B cell (primary cell): ENCODE data around the gene ARHGAP32. TPM values are rescaled to one million over a fixed set of nuclear protein-coding genes. Genes with fewer than 3 reads are reported as not detected.

Experiments used
- ATAC-seq: fragments of 200-7000 bp; cut with Tn5 transposase; one replicate; pipeline ENCODE4 v1.10.0; 2021; ENCODE audit warnings: low read depth, mild to moderate bottlenecking, moderate number of reproducible peaks, moderate library complexity
- CTCF ChIA-PET: fragments of 350-600 bp; sonication (Branson Sonifier 250); formaldehyde crosslinking; loops from one replicate; lab custom pipeline; 2021; ENCODE audit warnings: antibody characterized with exemption, inconsistent platforms; lab: Charles Lee
- POLR2A ChIA-PET: fragments of 350-600 bp; sonication (Branson Sonifier 250); formaldehyde crosslinking; loops from one replicate; lab custom pipeline; 2021; ENCODE audit warnings: antibody characterized with exemption; lab: Charles Lee
- DNase-seq: peaks from one replicate; pipeline ENCODE4 v3.0.0; 2013
- H2AFZ ChIP-seq: 2 replicates; pipeline ENCODE4 v1.6.1; 2012; ENCODE audit warnings: mild to moderate bottlenecking, low read depth, low read length; ENCODE audit not compliant: insufficient read depth, poor library complexity, severe bottlenecking
- H3K27ac ChIP-seq, 2 donors: 1 replicate in 1 of 2; 2 replicates in 1 of 2; pipeline ENCODE4 v1.5.1; 2012 to 2013; ENCODE audit warnings: low read length in 2 of 2, mild to moderate bottlenecking in 2 of 2, moderate library complexity in 1 of 2
- H3K27me3 ChIP-seq, 4 experiments: fragments of 200-600 bp in 1 of 4; sonication (generic) in 1 of 4; replicated peaks in 1 of 4; 1 replicate in 2 of 4; 2 replicates in 2 of 4; pipeline versions ENCODE4 v1.6.1 to v1.7.0; 2013 to 2016; ENCODE audit warnings: low read length in 3 of 4, mild to moderate bottlenecking in 2 of 4, mixed read lengths in 1 of 4, moderate library complexity in 1 of 4; ENCODE audit not compliant: insufficient read depth in 4 of 4, control insufficient read depth in 3 of 4; ENCODE audit errors: control extremely low read depth in 1 of 4
- H3K36me3 ChIP-seq, 2 experiments: replicated peaks in 1 of 2; 1 replicate in 1 of 2; 2 replicates in 1 of 2; pipeline versions ENCODE4 v1.6.1 to v1.7.1; 2013; ENCODE audit warnings: low read length in 1 of 2; ENCODE audit not compliant: insufficient read depth in 2 of 2, control insufficient read depth in 1 of 2; ENCODE audit errors: control extremely low read depth in 1 of 2, extremely low read depth in 1 of 2
- H3K4me1 ChIP-seq, 2 donors: fragments of 200-600 bp in 1 of 2; sonication (generic) in 1 of 2; 1 replicate in 1 of 2; 2 replicates in 1 of 2; pipeline versions ENCODE4 v1.5.1 to v1.6.1; 2013 to 2017; ENCODE audit warnings: low read length in 2 of 2; ENCODE audit not compliant: control insufficient read depth in 2 of 2, insufficient read depth in 2 of 2
- H3K4me2 ChIP-seq: replicated peaks from 2 replicates; pipeline ENCODE3; 2012; ENCODE audit warnings: mild to moderate bottlenecking, low read depth, low read length; ENCODE audit not compliant: poor library complexity, severe bottlenecking
- H3K4me3 ChIP-seq, 5 experiments: fragments of 200-600 bp in 1 of 5; sonication (generic) in 1 of 5; 1 replicate in 3 of 5; 2 replicates in 2 of 5; pipeline versions ENCODE4 v1.5.1 to v1.7.0; 2011 to 2016; ENCODE audit warnings: low read length in 4 of 5, mild to moderate bottlenecking in 4 of 5, low read depth in 2 of 5, control low read depth in 1 of 5, moderate library complexity in 1 of 5; ENCODE audit not compliant: insufficient read depth in 1 of 5; ENCODE audit errors: control extremely low read depth in 1 of 5, extremely low read depth in 1 of 5
- H3K79me2 ChIP-seq: fragments of 200-600 bp; sonication (generic); one replicate; pipeline ENCODE4 v1.6.0; 2016; ENCODE audit warnings: low read length; ENCODE audit not compliant: control insufficient read depth, insufficient read depth
- H3K9ac ChIP-seq: fragments of 200-600 bp; sonication (generic); 2 replicates; pipeline ENCODE4 v1.6.1; 2017; ENCODE audit warnings: mild to moderate bottlenecking, low read length, moderate library complexity
- H3K9me3 ChIP-seq, 3 donors: one replicate each; pipeline versions ENCODE4 v1.6.1 to v1.7.1; 2013; ENCODE audit warnings: low read length in 2 of 3; ENCODE audit not compliant: control insufficient read depth in 2 of 3, insufficient read depth in 1 of 3; ENCODE audit errors: control extremely low read depth in 1 of 3
- H4K20me1 ChIP-seq: 2 replicates; pipeline ENCODE4 v1.6.0; 2012; ENCODE audit warnings: mild to moderate bottlenecking, low read length; ENCODE audit not compliant: insufficient read depth, control insufficient read depth, poor library complexity, severe bottlenecking
- H3K27ac Mint-ChIP-seq: one replicate; pipeline ENCODE4 v1.8.0; 2021; ENCODE audit warnings: mixed read lengths
- H3K27me3 Mint-ChIP-seq: one replicate; pipeline ENCODE4 v1.8.0; 2021; ENCODE audit warnings: mixed read lengths
- H3K4me1 Mint-ChIP-seq: one replicate; pipeline ENCODE4 v1.8.0; 2021; ENCODE audit warnings: mixed read lengths
- H3K4me3 Mint-ChIP-seq: one replicate; pipeline ENCODE4 v1.8.0; 2021; ENCODE audit warnings: mixed read lengths
- H3K9me3 Mint-ChIP-seq: one replicate; pipeline ENCODE4 v1.8.0; 2022; ENCODE audit warnings: mixed read lengths; ENCODE audit not compliant: insufficient read depth
- CTCF ChIP-seq: fragments of 200-600 bp; IDR thresholded peaks from one replicate; pipeline ENCODE4 v1.8.0; 2022; ENCODE audit warnings: antibody characterized with exemption, mild to moderate bottlenecking
- EZH2 ChIP-seq: IDR thresholded peaks from 2 replicates; pipeline ENCODE4 v1.6.1; 2012; ENCODE audit warnings: borderline replicate concordance, low read depth, mild to moderate bottlenecking, moderate library complexity, low read length; ENCODE audit not compliant: insufficient read depth, poor library complexity, severe bottlenecking
- WGBS: methylation state at CpG from one replicate; pipeline ENCODE4 v1.1.5; 2013; ENCODE audit warnings: missing lambda C conversion rate; ENCODE audit not compliant: insufficient coverage; 5-methylcytosine and 5-hydroxymethylcytosine counted together
- intact Hi-C: fragments of 100-400 bp; cut with micrococcal nuclease; formaldehyde crosslinking; loops from one replicate; pipeline ENCODE4 v1.10.0; 2022
- polyA plus RNA-seq: library from polyadenylated mRNA; depleted of rRNA; stranded (reverse); fragments of >200 nt; gene quantifications from 2 replicates; pipeline ENCODE4 v1.2.3, GENCODE V29; 2012
- total RNA-seq, 2 donors: library from RNA; stranded (reverse); fragments of 120-200 nt in 1 of 2; gene quantifications; 1 replicate in 1 of 2; 2 replicates in 1 of 2; pipeline versions ENCODE4 v1.2.3 to v1.2.4, GENCODE V29; 2013 to 2022

ARHGAP32 gene
- total and polyA plus RNA-seq, 2 donors (not counting 1 experiment from before 2014, with no cell fraction given), result 4.4 to 10.6 TPM

DNA sequence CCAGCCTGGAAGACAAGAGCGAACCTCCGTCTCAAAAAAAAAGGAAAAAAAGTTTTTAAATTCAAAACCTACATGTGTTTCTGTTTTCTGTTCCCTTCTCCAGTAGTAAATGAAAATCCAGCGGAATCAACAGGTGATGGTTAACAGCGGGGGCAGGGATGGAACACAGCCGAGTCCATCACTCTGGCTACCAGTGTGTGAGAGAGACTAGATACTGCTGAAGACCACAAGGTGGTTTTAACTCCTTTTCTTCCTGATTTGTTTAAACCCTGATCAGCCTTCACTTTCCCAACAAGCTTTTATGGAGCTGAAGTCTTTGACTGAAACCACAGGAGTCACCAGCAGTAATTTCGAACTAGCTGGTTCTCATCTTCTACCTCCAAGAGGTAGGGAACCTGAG, 3.6 kb upstream of the ARHGAP32 start:
- no peaks in the 10 kb centered on the region for H3K27me3 Mint-ChIP-seq

GRCh38 chr11:129191649-129192048, 476 bp downstream of the ARHGAP32 start:
- Histone ChIP-seq H3K9me3 (no peaks in the 10 kb centered on the region), H3K79me2 (peaks cover 6% of the 10 kb centered on the region), H2AFZ (no peak overlapping the region), H3K27me3 (no peaks in the 10 kb centered on the region), H4K20me1 (no peaks in the 10 kb centered on the region), H3K27ac (no peak overlapping the region), H3K4me2 (no peak overlapping the region), H3K4me3 (no peak overlapping the region), H3K4me1 (no peaks in the 10 kb centered on the region), H3K36me3 (no peaks in the 10 kb centered on the region), H3K9ac (no peak overlapping the region)
- Mint-ChIP-seq H3K4me1 (no peaks in the 10 kb centered on the region), H3K27me3 (no peaks in the 10 kb centered on the region), H3K27ac (no peak overlapping the region), H3K4me3 (no peak overlapping the region), H3K9me3 (peaks cover 3% of the 10 kb centered on the region)
- no peak for DNase-seq
- no peak for TF ChIP-seq EZH2
- no peak for TF ChIP-seq CTCF
- ATAC-seq, result no peak
- POLR2A ChIA-PET, result no interaction called here
- CTCF ChIA-PET, result no interaction called here
- intact Hi-C loops, result no loop called here
- no CpG with 5 or more reads among the region's 4 CpGs for WGBS

More for the DNA sequence above, 3.6 kb upstream of the ARHGAP32 start:
- H3K9ac ChIP-seq, result no peak overlapping the region
- TF ChIP-seq EZH2, result no peak
- no peak for DNase-seq
- ATAC-seq, result no peak
- H3K4me1 ChIP-seq, result no peaks in the 10 kb centered on the region
- H3K36me3 ChIP-seq, result no peaks in the 10 kb centered on the region
- H3K27ac ChIP-seq, result no peak overlapping the region
- H4K20me1 ChIP-seq, result no peaks in the 10 kb centered on the region
- Mint-ChIP-seq H3K4me1 (no peaks in the 10 kb centered on the region), H3K9me3 (peaks cover 6% of the 10 kb centered on the region), H3K27ac (no peak overlapping the region), H3K4me3 (no peak overlapping the region)
- H2AFZ ChIP-seq, result no peak overlapping the region
- H3K9me3 ChIP-seq, result peaks cover 0 to 12% (median 8%) of the 10 kb centered on the region in 3 donors
- intact Hi-C loops, result no loop called here
- POLR2A ChIA-PET, result no interaction called here
- H3K4me2 ChIP-seq, result no peak overlapping the region
- CTCF ChIA-PET, result no interaction called here
- peaks cover 6% of the 10 kb centered on the region for H3K79me2 ChIP-seq
- WGBS, result no CpG with 5 or more reads among the region's 6 CpGs
- H3K4me3 ChIP-seq, result no peak overlapping the region
- no peaks in the 10 kb centered on the region for H3K27me3 ChIP-seq
